HEK293 (cell line): ENCODE data around the gene FGF12.

ENCODE experiments used
- CTCF ChIP-seq: fragments of 450-650 bp; formaldehyde crosslinking; IDR thresholded peaks from 2 replicates; pipeline ENCODE4 v1.5.1; 2016; ENCODE audit warnings: missing biosample characterization, missing genetic modification characterization
- PBX3 ChIP-seq: sonication (generic); formaldehyde crosslinking; IDR thresholded peaks from 2 replicates; pipeline ENCODE4 v1.8.1; 2022; ENCODE audit warnings: mild to moderate bottlenecking, moderate library complexity, missing genetic modification reagents
- REST ChIP-seq: fragments of 450-650 bp; formaldehyde crosslinking; IDR thresholded peaks from 2 replicates; pipeline ENCODE4 v1.5.1; 2016; ENCODE audit warnings: missing biosample characterization, missing genetic modification characterization
- TCF7L2 ChIP-seq: IDR thresholded peaks from 2 replicates; pipeline ENCODE4 v1.6.1; 2011; ENCODE audit warnings: low read depth, mild to moderate bottlenecking, inconsistent platforms, low read length, moderate library complexity, borderline replicate concordance
- YY1 ChIP-seq: fragments of 450-650 bp; formaldehyde crosslinking; IDR thresholded peaks from 2 replicates; pipeline ENCODE4 v1.5.1; 2018; ENCODE audit warnings: missing biosample characterization, missing genetic modification characterization
- ZBTB44 ChIP-seq: fragments of 450-650 bp; IDR thresholded peaks from 2 replicates; pipeline ENCODE4 v1.5.1; 2018; ENCODE audit warnings: missing biosample characterization, mild to moderate bottlenecking, missing genetic modification characterization
- ZNF138 ChIP-seq: fragments of 450-650 bp; formaldehyde crosslinking; IDR thresholded peaks from 2 replicates; pipeline ENCODE4 v1.5.1; 2016; ENCODE audit warnings: missing biosample characterization, missing genetic modification characterization, borderline replicate concordance
- ZNF350 ChIP-seq: fragments of 450-650 bp; formaldehyde crosslinking; IDR thresholded peaks from 2 replicates; pipeline ENCODE4 v1.5.0; 2017; ENCODE audit warnings: missing biosample characterization, mild to moderate bottlenecking, missing genetic modification characterization
- ZNF398 ChIP-seq: fragments of 450-650 bp; formaldehyde crosslinking; IDR thresholded peaks from 2 replicates; pipeline ENCODE4 v1.5.1; 2017; ENCODE audit warnings: missing biosample characterization, missing genetic modification characterization
- ZNF423 ChIP-seq: fragments of 450-650 bp; formaldehyde crosslinking; IDR thresholded peaks from 2 replicates; pipeline ENCODE4 v1.5.1; 2016; ENCODE audit warnings: missing biosample characterization, missing genetic modification characterization

GRCh38 chr3:192652727-192653126 is 74.6 kb downstream of the FGF12 start:
- TF ChIP-seq ZNF423 (tag by site-specific recombination): no peak
- no peak for TF ChIP-seq TCF7L2
- TF ChIP-seq ZNF138 (tag by site-specific recombination): no peak
- TF ChIP-seq YY1 (tag by site-specific recombination): no peak
- TF ChIP-seq ZNF398 (tag by site-specific recombination): no peak
- no peak for TF ChIP-seq ZBTB44 (tag by site-specific recombination)
- TF ChIP-seq PBX3 (CRISPR knock-in tag): no peak
- TF ChIP-seq REST (tag by site-specific recombination): no peak
- no peak for TF ChIP-seq CTCF (tag by site-specific recombination)
- TF ChIP-seq ZNF350: no peak
